NCI-H2081 treated with DMSO at 0.1 percent for 48 hours (cell line): ENCODE data around the gene SLC30A5.
"Not testable (repeated sequence)": the region's sequence is repeated elsewhere in the genome, so short reads cannot be mapped to it uniquely, and the experiment has no call there.

Source experiments
- DNase-seq: peaks from one replicate; lab custom pipeline; 2025; lab: John Stamatoyannopoulos, UW

SLC30A5 gene

DNA sequence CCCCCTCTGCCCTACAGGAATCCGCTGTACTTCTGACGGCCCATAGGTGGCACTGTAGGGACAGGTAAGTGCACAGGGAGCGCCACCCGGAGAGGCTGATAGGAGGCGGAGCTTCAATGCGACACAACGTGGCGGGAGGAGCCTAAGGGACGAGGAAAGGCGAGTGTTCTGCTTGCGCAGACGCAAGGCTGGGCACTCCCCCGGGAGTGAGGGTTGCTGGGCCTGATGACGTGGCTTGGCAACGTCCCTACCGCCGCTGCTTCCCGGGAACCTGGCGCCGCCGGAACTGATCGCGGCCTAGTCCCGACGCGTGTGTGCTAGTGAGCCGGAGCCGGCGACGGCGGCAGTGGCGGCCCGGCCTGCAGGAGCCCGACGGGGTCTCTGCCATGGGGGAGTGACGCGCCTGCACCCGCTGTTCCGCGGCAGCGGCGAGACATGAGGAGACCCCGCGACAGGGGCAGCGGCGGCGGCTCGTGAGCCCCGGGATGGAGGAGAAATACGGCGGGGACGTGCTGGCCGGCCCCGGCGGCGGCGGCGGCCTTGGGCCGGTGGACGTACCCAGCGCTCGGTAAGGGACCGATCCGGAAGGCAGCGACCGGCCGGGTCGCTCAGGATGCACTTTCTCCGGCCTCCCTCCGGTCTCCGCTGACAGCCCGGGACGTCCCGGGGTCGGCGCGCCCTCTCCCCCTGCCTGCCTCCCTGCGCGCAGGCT, at the start of gene SLC30A5:
Gene SLC30A5, plus strand, starts transcription at position 244 of the 712 bp plus-strand sequence. Its CDS starts 242 bp downstream, at position 486.
- DNase-seq: peak; percentile 96

DNA sequence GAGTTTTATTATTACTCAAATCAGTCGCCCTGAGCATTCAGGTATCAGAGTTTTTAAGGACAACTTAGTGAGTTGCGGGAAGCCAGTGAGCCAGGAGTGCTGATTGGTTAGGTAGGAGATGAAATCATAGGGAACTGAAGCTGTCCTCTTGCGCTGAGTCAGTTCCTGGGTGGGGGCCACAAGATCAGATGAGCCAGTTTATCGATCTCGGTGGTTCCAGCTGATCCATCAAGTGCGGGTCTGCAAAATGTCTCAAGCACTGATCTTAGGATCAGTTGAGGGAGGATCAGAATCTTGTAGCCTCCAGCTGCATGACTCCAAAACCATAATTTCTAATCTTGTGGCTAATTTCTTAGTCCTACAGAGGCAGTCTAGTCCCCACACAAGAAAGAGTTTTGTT, 48.6 kb upstream of the SLC30A5 start:
- not testable (repeated sequence) for DNase-seq

DNA sequence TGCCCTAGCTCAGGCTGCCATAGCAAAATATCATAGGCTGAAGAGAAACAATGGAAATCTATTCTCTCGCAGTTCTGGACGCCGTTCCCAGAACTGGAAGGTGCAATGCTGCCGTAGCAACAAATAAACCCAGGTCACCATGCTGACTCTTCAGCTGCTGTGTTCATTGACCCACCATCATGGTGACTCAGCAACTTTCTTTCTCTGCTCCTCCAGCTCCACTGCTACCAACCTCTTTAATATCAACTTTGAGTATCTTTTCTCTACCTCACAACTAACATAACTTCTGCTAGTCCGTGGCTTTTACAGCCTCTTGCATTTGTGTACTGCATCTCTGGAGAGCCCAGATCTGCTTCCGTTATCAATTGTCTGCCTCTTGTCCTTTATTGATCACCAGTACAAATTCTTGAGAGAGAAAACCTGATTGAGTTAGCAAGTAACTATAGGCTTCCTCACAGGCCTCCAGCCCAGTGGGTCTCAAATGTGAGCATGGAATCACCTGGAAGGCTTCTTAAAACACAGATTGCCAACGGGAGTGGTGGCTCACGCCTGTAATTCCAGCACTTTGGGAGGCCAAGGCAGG, 47.3 kb upstream of the SLC30A5 start:
- no peak for DNase-seq

DNA sequence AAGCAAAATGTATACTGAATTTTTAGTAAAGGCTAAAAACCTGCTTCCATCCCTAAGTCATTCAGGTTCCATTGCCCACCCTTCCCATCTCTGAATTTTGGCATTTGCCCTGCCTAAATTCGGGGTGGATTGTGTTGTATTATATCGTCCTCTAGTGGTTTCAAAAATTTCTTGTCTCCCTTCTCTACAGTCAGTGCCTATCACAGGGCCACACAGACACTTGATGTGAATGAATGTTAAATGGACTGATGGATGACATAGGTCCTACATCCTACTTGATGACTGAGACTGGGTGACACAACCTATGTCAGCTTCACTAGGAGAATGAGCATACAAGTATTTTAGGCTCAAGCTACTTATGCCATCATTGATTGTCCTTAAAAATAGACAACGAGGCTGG, 45.6 kb upstream of the SLC30A5 start:
- no peak for DNase-seq

DNA sequence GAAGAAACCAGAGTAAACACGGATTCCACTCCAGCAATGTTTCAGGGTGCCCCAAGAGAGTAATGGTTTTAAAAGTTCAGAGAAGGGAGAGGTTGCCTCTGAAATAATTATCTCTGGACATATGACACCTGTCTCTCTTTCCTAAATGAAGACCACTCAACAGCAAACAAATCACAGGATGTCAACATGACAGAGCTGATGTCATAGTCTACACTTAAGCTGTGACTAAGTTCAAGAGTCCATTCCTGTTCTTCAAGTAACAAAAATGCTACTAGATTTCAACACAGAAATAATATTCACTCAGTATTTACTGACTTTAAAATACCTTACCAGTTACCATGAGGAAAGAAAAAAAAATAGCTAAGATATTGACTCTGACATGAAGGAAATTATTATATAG, 44.7 kb upstream of the SLC30A5 start:
- DNase-seq: no peak

DNA sequence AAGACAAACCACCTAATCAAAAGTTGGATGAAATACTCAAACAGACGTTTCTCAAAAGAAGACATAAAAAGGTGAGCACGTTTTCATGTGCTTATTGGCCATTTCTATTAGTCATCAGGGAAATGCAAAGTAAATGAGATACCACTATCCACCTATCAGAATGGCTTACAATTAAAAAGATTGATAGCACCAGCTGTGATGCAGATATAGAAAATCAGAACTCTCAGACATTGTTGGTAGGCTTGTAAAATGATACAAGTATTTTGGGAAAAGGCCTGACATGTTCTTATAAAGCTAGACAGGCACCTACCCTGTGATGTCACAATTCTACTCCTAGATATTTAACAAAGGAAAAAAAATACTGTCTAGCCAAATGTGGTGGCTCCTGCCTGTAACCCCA, 44.0 kb upstream of the SLC30A5 start:
- DNase-seq: no peak

DNA sequence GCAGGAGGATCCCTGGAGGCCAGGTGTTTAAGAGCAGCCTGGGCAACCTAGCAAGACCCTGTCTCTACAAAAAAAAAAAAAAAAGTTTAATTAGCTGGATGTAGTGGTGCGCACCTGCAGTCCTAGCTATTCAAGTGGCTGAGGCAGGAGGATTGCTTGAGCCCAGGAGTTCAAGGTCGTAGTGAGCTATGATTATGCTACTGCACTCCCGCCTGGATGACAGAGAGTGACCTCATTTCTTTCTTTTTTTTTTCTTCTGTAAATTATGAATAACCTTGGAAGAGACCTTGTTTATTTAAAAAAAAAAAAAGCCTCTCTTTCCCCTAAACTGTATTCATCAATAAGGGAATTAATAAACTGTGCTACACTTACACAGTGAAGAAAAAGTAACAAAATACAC, 43.6 kb upstream of the SLC30A5 start:
- no peak for DNase-seq

DNA sequence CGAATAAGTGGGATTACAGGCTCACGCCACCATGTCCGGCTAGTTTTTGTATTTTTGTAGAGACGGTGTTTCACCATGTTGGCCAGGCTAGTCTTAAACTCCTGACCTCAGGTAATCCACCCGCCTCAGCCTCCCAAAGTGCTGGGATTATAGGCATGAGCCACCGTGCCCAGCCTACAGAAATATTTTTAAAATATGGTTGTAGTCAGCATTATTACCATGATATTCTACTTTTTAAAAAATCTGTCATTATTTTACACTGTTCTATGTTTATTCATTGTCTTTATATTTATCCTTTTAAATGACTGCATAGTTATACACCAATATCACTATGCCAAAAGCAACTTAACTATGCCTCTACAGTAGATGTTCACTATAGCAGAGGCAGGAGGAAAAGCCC, 41.6 kb upstream of the SLC30A5 start:
- DNase-seq: no peak

DNA sequence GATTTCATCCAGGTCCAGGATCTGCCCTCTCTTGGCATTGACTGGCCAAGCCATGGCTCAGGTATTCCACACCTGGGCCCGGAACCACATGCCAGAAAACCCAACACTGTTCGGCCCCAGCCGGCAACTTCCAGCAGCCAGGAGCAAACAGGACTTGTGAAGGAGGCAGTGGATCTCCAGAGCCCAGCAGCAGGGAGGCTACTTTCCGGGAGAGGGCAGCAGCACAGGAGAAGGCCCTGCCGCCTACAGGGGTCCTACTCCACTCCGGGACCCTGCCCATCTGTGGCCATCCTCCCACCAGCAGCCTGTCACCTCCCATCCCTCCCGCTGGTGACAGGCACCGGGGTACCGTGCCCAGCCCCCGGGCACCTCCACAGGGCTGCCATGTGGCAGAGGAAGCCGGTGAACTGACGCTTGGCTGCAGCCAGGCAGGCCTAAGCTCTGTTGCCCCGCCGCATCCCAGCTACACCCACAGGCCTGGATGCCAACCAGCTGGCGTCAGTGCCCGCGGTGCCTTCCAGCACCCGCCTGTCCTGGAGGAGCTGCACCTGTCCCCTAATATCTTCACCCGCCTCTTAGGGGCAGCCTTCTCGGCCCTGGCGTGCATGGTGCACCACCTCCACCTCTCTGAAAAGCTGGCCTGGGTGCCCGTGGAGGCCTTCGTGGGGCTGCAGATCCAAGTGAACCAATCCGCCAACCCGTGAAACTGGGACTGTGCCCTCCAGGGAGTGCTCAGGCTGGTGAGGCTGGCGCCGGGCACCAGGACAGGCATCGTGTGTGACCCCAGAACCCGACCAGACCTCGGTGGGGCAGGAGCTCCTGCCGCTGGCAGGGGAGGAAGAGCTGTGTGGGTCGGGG, 18.9 kb upstream of the SLC30A5 start:
- no peak for DNase-seq

DNA sequence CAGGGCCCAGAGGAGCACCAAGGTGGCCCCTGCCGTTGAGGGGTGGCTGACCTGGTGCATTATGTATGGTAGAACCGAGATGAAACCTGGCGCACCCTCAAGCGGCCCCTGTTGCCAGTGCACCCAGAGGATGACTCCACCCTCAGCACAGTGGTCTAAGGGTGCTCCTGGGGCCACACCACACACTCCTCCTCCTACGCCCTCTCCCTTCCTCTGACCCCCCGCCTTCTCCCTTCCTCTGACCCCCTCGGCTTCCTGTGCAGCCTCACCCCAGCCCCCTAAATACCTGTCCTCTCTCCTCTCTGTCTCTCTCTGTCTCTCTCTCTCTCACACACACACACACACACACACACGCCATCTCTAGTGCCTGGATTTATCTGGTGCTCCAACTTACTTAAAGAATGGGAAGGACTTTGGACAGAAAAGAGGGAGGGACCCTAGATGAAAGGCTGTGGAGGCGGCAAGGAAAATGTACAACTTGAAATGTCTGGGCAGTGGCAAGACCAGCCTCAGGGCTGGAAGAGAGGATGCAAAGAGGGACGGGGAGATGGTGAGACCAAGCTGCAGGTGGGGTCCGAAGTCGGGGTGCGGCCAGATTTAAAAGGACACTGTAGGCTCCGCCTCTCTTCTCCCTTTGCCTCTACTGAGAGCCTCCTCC, 18.2 kb upstream of the SLC30A5 start:
- DNase-seq: no peak

DNA sequence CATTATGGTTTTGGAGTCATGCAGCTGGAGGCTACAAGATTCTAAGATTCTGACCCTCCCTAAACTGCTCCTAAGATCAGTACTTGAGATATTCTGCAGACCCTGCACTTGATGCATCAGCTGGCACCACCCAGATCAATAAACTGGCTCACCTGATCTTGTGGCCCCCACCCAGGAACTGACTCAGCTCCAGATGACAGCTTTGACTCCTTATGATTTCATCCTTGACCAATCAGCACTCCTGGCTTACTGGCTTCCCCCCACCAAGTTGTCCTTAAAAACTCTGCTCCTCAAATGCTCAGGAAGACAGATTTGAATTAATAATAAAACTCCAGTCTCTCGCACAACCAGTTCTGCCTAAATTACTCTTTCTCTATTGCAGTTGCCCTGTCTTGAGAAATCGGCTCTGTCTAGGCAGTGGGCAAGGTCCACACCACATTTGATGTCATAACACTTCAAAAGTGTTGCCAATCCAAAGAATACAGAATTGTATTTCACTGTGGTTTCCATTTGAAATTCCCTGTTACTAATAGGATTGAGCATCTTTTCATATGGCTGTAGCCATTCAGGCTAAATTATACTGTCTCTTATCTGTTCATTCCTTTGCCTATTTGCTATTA, 14.8 kb upstream of the SLC30A5 start:
- DNase-seq: no peak

DNA sequence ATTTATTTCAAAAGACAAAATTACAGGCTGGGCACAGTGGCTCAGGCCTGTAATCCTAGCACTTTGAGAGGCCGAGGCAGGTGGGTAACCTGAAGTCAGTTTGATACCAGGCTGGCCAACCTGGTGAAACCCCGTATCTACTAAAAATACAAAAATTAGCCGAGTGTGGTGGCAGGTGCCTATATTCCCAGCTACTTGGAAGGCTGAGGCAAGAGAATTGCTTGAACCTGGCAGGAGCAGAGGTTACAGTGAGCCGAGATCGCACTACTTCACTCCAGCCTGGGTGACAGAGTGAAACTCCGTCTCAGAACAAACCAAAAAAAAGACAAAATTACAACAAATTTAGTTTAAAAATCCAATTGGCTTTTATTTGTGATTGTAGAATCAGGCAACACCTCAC, 14.3 kb upstream of the SLC30A5 start:
- no peak for DNase-seq

DNA sequence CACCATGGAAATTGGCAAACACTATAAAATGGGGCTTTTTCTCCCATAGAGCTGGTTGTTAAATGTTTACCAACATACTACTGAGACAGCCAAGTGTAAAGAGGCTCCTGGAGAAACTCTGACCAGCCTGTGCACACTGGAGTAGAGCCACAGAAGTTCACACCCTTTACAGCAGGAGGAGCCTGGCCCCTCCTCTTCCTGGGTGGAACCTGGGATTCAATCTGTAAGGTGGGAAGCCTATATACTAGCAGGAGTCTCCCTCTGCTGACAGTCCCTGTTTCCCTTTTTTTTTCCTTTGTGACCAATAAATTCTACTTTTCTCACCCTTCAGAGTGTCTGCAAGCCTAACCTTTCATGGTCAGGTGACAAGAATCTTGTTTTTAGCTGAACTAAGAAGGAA, 10.4 kb upstream of the SLC30A5 start:
- DNase-seq: no peak

DNA sequence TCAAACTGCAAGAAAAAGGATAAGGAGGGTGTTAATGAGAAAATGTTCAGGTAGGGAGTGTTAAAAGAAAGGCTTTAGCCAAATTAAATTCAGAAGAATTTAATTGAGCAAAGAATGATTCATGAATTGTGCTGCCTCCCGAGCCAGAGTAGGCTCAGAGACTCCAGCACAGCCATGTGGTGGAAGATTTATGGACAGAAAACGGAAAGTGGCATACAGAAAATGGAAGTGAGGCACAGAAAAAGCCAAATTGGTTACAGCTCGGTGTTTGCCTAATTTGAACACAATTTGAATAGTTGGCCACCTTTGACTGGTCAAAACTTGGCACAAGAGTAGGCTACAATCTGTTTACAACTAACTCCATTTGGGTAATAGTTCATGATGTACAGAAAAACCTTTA, 9.6 kb upstream of the SLC30A5 start:
- DNase-seq: no peak

DNA sequence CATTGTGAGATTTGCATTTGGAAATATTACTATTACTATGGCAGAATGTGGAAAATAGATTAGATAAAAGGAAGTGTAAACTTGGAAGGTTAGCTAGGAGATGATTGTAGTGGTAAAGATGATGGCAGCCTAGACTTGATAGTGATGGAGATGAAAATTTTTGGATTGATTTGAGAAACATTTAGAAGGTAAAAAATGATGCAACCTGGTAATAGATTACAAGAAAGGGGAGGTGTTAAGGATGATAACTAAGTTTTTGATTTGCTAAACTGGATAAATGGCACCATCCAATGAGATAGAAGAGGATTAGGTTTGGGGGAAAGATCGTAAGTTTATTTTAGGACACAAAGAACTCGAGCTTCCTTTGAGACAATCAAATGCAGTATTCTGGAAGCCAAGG, 8.9 kb upstream of the SLC30A5 start:
- DNase-seq: no peak

DNA sequence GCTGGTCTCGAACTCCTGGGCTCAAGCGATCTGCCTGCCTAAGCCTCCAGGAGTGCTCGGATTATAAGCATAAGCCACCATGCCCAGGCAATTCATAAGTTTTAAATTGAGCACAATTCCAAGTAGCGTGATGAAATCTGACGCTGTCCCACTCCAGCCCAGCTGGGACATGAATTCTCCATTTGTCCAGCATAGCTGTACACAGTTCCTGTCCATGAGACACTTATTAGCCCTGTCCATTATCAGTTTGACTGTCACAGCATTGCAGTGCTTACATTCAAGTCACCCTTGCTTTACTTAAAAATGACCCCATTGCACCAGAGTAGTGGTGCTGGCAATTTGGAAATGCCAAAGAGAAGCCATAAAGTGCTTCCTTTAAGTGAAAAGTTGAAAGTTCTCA, 7.6 kb upstream of the SLC30A5 start:
- no peak for DNase-seq

DNA sequence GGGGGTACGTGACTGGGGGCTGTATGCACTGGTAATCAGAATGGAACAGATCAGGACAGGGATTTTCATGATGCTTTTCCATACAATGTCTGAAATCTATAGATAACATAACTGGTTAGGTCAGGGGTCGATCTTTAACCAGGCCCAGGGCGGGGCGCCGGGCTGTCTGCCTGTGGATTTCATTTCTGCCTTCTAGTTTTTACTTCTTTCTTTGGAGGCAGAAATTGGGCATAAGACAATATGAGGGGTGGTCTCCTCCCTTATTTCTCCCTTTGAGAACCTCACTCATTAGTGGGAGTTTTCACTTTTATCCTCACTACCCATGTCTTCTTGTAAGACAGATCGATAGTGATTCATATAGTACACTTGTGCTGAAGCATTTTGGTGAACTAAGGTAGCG, 5.8 kb upstream of the SLC30A5 start:
- DNase-seq: not testable (repeated sequence)

DNA sequence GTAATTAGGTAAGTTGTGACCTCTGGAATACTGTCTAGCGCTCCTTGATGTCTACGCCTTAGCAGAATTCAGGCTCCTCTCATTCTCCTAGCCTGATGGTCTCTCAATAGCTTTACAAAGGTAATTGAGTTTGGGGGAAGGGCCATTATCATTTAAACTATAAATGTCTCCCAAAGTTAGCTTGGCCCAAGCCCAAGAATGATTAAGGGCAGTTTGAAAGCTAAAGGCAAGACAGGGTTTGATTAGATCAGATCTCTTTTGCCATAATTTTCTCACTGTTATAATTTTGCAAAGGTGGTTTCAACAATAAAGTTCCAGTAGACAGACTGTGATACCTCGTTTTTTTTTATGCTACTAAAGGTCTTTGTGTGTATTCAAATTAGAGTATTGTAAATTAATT, 3.7 kb upstream of the SLC30A5 start:
- no peak for DNase-seq

DNA sequence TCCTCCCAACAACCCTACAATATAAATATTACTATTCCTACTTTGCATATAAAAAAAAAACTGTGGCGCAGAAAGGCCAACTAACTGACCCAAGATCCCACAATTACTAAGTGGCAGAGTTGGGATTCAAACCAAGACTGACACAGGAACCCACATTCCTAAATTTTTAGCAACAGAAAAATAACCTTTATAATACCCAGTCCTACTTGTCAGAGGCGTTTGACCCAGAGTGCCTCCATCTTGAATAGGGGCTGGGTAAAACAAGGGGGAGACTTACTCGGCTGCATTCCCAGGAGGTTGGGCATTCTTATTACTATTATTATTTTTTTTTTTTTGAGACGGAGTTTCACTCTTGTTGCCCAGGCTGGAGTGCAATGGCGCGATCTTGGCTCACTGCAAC, 2.0 kb upstream of the SLC30A5 start:
- no peak for DNase-seq

DNA sequence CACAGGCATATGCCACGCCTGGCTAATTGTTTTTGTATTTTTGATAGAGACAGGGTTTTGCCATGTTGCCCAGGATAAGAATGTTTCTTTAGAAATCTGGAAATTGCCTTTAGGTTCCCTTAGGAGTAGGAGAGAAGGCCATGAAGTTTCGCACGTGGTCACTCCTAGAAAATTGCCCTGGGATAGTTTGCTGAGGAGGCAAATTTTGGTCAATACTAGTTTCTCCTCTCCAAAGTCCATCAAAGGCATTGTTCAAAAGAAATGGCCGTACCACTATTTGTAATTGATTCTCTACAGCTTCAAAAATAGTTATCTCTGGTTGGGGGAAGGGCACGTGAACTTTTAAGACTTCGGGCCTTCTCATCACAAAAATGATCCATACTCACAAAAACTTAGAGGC, 845 bp upstream of the SLC30A5 start:
- DNase-seq: no peak

DNA sequence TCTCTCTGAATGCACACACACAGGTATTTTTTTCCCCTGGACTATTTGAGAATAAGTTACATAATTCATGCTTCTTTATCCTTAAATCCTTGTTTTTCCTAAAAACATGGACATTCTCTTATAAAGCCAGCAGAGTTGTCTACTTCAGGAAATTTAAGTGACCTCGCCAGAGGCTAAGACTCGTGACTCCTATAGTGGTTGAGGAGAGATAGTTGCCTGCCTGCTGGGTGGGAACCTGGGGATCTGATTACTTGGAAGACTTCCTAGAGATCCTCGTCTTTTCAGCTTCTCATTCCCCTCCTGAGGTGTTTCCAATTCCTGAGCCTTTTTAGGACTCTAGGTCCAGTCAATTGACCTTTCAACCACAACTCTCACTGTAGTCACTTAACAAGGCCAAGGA, 5.5 kb downstream of the SLC30A5 start:
- DNase-seq: no peak

DNA sequence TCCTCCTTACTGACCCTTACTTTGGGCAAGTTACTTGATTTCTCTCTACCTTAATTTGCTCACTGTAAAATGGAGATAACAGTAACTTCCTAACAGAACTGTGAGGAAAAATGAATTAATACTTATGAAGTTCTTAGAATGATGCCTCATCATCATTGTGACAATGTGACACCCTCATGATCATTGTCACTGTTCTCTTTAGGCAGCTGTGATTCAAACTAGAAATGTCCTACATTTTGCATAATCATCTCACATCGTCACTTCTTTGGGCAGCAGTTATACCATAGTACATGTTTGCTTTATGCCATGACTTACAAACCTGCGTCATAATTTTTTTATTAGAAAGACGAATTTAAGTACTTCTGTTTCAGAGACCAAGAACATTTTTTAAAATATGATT, 9.7 kb downstream of the SLC30A5 start:
- no peak for DNase-seq
